GM19239 (cell line): ENCODE measurements around the gene TNK2.
"Not testable (repeated sequence)": the region's sequence is repeated elsewhere in the genome, so short reads cannot be mapped to it uniquely, and the experiment has no call there.

Source experiments
- DNase-seq: peaks from one replicate; pipeline ENCODE4 v3.0.0; 2011; ENCODE audit warnings: low spot score; ENCODE audit not compliant: insufficient read length
- FAIRE-seq: peaks from 2 replicates; lab custom pipeline; 2011; peaks lifted over from hg19 to GRCh38; lab: Jason Lieb, UNC

The TNK2 gene

DNA sequence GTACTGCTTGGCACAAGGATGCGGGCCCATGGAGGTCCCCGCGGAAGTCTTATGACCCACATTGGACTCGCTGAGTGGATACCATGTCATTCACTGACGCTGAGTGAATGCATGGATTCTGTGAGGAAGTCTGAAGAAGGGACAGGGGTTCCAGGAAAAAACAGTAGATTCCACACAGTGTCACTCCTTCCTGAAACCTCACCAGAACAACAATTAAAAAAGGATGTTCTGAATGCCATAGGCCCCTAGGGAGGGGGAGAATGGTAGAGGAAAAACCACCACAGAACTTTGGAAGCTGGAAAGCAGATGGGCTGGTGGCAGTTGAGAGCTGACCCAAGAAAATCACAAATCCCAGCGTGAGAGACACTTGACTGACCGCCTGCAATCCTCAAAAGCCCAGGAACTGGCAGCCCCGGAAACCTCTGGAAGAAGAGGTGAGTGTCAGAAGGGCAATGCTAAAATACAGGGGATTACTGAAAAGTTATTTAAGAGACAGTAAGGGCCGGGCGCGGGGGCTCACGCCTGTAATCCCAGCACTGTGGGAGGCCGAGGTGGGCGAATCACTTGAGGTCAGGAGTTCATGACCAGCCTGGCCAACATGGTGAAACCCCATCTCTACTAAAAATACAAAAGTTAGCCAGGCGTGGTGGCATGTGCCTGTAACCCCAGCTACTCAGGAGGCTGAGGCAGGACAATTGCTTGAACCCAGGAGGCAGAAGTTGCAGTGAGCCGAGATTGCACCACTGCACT lies 6.3 kb downstream of the TNK2 start:
- not testable (repeated sequence) for FAIRE-seq, DNase-seq

DNA sequence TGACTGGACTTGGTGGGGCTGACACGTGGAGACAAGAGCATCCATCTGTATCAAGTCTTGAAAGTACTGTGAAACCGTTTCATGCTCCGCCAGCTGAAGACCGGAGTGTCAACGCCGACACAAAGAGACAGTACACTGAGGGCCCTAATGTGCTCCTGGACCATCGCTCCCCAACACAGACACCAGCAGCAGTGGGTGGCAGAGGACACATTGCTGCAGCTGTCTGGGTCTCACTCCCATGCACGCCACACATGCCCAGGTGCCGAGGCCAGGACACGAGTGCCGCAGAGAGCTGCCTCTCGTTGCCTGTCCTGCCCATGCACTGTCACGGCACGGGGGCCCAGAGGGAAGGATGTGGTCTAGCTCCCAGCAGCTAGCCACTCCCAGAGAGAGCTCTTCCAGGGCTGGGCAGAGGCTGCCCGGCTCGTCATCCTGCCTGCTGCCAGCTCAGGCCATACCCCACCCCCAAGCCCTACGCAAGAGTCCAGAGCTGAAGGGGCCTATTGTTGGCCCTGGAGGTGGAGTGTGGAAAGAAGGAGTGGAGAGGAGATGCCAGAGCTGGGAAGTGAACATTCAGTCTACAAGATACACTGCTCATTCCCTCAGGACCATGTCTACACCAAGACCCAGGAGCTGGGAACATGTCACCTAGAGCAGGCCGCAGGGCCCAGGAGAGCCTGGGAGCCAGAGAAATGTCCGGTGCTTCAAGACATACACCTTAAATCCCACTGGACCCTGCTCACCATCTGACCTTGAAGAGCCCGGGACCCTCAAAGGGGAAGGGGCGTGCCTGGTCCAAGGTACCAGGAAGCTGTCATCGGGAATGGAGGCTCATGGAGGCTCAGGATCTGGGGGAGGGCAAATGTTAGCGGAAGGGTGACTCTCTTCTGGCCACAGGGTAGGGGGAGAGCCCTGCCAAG lies 7.7 kb downstream of the TNK2 start:
- DNase-seq (peak; percentile 56), FAIRE-seq (peak; percentile 88)

DNA sequence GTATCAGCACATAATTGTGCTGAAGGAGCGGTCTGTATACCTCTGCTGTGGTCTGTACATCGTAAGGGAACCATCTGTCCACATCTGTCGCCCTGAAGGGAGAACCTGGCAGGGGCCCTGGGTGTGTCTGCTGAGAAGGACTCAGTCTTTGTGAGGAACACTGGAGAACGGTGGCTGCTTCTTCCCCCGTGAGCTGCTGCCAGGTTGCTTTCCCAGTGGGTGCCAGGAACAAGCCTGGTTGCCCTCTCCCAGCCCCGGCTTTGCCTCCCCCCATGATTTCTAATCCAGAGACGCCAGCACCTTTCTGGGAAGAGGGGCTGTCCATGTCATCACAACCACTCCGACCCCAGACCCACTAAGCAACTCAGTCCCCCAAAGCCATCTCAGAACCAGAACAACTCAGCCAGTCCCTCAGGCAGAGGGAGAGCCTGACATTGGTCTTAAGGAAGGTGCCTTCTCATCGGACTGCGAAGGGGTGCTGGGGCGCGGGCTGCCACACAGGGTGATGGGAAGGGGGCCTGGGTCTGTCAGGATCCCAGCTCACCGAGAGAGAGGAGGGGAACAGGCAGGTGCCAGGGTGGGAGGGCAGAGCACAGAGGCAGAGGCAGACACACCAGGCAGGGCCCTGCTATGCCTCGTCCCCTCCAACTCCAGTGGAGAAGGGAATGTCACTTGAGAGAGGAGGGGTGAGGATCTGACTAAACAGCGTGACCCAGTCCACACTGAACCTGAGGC lies 8.5 kb downstream of the TNK2 start:
- DNase-seq (no peak), FAIRE-seq (no peak)

DNA sequence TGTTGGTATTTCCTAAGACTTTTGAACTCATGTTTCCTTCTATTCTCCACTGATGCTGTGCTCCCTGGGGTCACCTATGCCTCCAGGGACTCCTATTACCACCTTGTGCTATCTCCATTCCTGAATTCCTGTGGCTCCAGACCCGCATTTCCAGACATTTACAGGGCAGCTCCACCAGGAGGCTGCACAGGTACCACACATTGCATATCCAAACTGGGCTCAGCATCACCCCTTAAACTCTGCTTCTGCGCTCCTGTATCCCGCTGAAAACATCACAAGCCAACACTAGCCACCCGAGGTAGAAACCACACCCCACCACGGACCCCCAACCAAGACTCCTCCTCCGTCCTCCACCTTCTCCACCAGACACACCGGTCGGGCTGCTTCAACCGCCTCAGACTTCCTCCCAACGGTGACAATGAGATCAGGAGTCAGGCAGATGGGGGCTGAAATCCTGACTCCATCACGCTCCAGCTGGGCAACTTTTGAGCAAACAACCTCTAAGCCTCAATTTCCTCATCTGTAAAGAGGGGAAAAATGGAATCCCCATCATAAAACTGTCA lies 10.4 kb downstream of the TNK2 start:
- FAIRE-seq (no peak), DNase-seq (no peak)

DNA sequence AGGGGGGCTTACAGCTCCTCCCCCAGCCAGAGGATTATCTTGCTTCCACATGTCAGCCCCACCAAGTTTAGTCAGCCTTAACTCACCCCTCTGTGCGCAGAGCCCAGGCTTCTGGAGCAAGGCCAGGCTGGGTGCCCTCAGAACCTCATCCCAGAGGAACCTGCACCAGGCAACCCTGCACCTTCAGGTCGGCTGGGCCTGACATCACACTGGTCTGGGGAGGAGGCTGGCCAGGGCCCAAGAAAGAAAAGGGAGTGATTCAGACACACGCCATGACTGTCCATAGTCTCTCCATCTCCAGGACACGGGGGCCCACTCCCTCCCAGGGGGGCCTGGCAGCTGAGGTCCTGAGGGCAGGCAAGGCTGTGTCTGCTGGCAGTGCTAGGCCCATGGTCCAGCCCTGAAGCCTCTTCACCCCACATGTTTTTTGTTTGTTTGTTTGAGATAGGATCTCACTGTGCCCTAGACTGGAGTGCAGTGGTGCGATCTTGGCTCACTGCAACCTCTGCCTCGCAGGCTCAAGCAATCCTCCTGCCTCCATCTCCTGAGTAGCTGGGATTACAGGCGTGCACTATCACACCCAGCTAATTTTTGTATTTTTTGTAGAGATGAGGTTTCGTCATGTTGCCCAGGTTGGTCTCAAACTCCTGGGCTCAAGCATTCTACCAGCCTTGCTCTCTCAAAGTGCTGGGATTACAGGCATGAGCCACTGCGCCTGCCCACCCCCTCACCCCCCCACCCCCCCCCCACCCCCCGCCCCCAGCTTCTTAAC lies 11.1 kb downstream of the TNK2 start:
- FAIRE-seq: no peak
- DNase-seq: no peak

DNA sequence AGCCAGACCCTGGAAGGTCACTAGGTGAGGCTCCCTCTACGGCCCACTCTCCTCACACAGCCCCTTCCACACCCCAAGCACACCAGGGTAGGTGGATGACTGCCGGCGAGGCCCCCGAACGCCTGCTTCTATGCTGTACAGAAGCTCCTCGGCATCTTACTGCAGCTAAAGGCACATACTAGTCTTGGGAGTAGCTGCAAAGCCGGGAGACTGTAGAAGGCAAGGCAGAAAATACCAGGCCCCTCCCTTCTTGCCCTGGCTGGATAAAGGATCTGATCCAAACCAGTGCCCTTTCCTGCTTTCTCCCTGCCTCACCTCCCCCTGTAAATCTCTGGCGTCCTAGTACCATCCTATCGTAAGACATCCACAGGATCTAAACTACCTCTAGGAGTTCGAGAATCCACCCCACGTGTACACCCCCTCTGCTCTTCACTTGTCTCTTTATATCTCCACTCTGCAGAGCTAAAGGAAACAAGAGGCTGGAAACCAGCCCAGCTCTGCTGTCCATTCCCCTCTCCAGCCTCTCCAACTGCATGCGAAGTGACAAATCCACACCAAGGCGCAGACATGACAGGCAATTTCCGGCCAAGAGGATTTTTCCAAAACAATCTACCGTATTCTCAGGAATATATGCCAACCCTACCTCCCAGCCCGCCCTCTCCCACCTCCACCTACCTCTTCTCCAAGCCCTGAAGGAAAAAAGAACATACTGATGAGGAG lies 11.8 kb downstream of the TNK2 start:
- FAIRE-seq: peak; percentile 65
- no peak for DNase-seq

DNA sequence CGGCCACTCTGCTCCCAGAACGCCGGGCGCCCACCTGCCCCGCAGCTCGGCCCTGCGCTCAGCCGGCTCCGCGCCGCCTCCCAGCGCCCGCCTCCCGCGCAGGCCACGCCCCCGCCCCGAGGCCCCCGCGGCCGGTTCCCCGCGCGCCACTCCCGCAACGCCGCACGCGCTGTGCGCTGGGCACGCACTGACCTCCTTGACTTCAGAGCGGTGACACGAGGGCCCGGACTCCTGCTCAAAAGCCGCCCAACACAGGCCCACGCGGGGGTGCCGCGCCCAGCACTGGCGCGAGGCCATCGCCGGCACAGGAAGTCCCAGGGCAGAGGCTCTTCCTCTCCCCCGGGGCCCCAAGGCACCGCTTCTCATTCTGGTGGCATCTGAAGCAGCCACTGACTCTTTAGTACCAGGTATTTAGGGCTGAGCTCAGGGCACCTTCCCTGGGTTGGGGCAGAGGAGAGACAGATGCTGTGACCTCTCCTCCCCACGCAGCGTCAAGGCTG lies 12.4 kb downstream of the TNK2 start:
- DNase-seq (peak; percentile 79), FAIRE-seq (no peak)

DNA sequence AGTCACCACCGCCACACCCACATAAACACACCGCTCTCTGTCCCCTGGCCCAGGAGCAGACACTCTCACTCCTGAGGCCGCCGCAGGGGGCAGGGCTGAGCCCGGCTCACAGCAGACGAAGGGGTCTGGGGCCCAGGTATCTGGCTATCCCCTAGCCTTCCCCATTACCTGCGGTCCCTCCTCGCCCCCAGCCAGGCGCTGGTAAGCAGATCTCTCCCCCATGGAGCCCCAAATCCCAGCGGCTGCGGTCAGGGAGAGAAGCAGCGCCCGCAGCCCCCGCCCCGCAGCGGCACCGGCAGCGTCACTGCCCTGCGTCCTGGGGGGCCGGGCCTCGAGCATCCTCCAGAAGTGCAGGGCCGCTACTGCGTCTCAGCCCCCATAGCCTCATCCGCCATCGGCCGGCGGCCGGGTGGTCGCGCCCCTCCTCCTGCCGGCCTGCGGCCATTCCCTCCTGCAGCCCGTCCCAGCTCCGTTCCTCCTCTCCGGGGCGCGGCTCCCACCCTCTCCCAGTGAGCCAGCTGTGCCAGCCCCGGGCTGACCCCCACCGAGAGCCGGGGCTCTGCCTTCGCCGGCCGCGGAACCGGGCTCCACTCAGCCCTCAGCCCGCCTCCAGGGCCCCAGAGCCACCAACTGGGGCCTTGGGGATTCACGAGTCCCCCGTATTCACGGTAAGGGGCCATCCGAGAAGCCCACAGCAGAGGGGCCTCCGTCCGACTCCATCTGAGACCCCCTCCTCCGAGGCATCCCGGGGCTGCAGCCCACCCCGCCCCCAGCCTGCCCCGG lies 13.1 kb downstream of the TNK2 start:
- FAIRE-seq (no peak), DNase-seq (peak; percentile 77)

DNA sequence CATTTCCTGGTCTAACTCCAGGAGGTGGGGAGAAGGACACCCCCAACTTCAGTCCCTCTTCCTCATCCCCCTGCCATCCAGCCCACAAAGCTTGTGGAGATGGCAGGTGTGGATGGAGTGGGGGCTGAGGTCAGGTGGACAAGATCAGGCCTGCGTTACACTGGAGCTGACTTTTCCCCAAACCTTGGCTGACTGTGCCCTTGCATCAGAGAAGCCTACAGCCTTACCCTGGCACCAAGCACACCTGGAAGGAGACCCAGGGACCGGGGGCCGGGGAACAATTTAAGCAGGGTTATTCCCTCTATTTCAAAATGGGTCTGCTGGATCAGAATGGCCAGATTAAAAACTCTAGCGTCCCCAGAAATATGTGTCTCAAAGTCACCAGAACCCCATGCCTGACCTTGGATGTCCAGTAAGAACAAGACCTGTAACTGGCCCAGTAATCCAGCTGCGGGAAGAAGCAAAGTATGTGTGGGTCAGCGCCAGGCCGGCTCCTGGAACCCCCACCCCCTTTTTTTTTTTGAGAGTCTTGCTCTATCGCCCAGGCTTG lies 14.4 kb downstream of the TNK2 start:
- FAIRE-seq (no peak), DNase-seq (no peak)

DNA sequence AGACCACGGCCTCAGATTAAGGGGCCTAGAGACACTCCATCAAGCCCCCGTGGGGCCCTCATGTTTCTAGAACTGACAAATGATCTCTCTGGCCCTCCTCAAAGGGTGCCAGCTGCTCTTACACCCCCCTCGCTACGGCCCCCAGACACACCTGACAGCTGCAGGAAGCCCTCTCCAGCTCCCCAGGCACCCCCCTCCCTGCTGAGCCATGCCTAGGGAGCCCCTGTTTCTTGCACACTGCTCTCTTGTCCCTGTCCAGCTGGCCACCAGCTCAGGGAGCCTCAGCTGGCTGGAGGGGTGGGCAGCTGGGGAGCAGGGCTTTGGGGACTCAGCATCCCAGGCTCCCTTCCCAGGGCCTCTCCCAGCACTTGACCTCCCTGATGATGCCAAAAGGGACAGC lies 14.8 kb downstream of the TNK2 start:
- no peak for DNase-seq
- FAIRE-seq: no peak

DNA sequence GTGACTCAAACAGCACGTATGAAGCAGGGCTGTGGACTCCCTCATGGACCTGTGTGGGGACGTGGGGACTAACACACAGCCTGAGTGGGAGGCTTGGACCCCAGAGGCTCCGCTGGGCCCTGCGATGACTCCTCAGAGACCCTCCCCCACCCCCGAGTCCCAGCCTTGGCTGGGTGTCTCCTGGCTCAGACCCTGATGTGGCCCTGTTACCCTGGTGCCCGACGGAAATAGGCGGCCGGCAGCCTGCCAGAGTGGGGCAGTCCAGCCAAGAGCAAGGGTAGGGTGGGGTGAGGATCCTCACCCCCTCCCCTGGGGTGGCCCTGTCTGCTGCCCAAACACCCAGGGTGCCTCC lies 15.3 kb downstream of the TNK2 start:
- FAIRE-seq (no peak), DNase-seq (no peak)

DNA sequence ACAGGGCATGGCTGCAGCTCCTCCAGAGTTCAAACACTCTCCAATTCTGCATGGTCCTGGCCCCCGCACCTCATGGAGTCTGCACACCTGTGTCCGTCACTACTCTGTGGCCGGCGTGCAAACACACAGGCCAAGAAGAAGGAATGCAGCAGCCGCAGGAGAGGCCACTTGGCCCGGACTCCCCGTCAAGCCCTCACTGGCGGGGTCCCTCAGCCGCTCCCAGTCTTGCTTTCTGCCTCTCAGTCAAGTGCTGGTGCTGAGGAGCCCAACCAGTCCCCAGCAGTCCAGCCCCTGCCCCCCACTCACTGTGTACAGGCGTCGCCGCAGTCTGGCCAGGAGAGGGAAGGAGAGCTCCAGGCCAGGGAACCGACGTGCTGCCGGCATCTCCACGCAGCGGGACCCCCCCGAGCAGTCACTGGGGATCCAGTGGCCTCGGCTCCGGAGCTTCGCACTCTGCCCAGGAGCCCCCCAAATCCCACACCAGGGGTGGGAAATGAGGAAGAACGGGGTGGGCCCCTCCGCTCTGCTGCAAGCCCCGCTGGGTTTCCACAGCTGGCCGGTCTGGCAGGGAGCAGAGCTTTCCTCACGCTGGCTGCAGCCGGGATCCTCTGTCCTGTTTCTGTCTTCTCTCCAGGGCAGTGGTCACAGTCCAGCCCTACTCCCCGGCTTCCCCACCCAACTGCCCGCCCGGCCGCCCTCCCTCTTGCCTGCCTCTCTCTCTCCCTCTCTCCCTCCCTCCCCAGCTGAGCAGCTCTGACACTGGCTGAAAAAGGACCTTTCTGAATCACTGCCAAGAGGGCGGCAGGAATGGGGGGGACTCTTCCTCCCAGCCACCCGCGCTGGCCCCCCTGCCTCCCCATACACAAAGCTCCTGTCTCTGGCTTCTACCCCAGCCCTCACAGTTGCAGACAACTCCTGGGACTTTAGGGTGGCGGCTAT lies 16.0 kb downstream of the TNK2 start:
- DNase-seq (no peak), FAIRE-seq (no peak)

DNA sequence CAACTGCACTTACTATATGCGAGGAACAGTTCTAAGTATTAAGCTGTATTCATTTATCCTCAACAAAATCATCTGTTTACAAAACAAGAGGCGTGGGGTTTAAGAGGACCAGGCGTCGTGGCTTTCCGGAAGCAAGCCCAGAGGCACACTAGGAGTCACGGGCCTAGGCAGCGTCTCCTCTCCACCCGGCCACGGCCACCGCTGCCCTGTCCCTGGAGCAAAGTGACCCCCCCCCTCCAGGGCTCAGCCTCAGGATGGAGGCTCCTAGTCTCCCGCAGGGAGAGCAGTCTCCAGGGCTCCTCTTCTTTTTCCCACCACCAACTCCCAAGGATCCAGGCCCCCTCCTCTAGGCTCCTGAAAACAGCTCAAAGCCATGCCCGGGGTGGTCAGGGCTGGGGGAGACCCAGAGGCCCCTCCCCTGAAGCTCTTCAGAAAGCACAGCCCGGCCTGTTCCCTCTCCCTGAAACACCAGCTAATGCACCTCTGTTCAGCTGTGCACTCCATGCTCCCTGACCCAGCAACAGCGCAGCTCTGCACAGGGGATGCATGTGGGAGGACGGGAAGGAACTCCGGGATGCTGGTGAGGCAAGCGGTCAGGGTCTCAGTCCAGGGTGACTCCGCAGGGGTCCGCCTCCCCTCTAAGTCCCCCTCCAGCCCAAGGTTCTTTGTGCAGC lies 16.8 kb downstream of the TNK2 start:
- no peak for FAIRE-seq
- no peak for DNase-seq

DNA sequence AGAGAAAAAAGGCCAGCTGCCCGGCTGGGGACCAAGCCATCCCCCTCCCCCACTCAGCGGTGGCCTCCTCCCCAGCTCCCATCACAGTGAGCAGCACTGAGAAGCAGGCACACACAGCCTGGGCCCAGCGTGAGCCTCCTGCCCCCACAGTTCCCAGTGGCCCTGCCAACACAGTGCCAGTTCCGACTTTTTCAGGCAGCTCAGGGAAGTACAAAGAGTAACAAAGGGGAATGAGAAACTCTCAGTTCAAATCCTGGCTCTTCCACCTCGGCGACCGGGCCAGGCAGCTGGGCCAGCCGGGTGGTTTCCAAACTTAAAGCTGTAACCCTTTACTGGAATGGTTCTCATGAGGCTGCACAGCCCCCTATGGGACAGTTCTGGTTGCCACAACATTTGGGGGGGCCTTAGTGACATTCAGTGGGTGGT lies 18.5 kb downstream of the TNK2 start:
- FAIRE-seq (no peak), DNase-seq (no peak)

DNA sequence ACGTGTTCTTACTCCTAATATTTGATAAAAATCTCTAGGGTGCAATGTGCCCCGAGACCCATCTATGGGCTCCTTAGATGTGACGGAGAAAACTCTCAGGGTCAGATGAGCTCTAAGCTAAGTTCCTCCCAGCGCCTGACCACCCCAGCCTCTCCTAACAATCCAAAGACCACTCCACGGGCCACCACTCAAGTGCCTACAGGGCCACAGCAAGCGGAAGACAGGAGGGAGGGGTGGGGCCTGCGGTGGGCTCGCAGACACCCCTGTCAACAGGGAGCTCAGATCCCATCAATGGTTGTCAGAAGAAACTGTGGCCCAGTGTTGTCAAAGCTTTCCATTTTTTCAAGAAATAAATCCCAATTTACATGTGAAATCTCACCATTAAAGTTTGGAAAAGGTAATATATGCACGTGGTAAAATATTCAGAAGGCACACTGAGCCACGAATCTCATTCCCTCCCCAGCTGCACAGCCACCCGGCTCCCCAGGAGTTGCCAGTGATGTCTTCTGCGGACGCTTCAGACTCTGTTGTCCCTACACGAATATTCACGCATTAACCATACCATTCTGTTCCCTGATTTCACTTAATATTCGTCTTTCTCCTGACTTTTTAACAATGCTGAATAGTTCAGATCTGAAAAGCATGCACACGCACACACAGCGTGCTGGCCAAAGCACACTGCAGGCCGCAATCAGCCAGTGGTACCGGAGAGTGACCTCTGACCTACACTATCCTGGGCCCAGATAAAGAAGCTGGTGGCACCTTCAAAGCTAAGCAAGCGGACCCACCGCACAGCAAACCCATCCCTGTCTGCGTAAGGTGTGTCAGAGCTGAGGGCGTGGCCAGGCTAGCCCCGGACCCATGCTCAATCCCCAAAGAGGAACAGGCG lies 19.1 kb downstream of the TNK2 start:
- DNase-seq (no peak), FAIRE-seq (no peak)
